ENCODE results near the gene GLRX5.

GRCh38 chr14:95555053-95555452 lies 20.2 kb downstream of the GLRX5 start:
- TF ChIP-seq CTCF (IDR thresholded peaks at IDR 0.05) (no peak), POLR2A (IDR thresholded peaks at IDR 0.05) (no peak)
